Adipocyte (in vitro differentiated cells): Measurements from ENCODE around the gene SHC2.
"Not testable (repeated sequence)": the region's sequence is repeated elsewhere in the genome, so short reads cannot be mapped to it uniquely, and the experiment has no call there.

ENCODE experiments used
- DNase-seq: peaks from one replicate; pipeline ENCODE4 v3.0.0-alpha.2; 2015; ENCODE audit warnings: low read depth
- H3K27me3 ChIP-seq: replicated peaks from 2 replicates; pipeline ENCODE4 v1.7.0; 2013; ENCODE audit warnings: mild to moderate bottlenecking, low read length, moderate library complexity; ENCODE audit not compliant: control insufficient read depth, insufficient read depth
- H3K36me3 ChIP-seq: 2 replicates; pipeline ENCODE4 v1.7.0; 2013; ENCODE audit warnings: low read length, mild to moderate bottlenecking, moderate library complexity; ENCODE audit not compliant: control insufficient read depth, insufficient read depth, severe bottlenecking
- H3K4me1 ChIP-seq: 2 replicates; pipeline ENCODE4 v1.7.0; 2013; ENCODE audit warnings: mild to moderate bottlenecking, low read length, moderate library complexity; ENCODE audit not compliant: control insufficient read depth, insufficient read depth
- H3K4me3 ChIP-seq: 2 replicates; pipeline ENCODE4 v1.7.0; 2013; ENCODE audit warnings: mild to moderate bottlenecking, low read length, moderate library complexity
- H3K9ac ChIP-seq: 2 replicates; pipeline ENCODE4 v1.7.0; 2013; ENCODE audit warnings: mild to moderate bottlenecking, low read length, moderate library complexity
- H3K9me3 ChIP-seq: 2 replicates; pipeline ENCODE4 v1.7.0; 2013; ENCODE audit warnings: mild to moderate bottlenecking, low read length, moderate library complexity; ENCODE audit not compliant: control insufficient read depth

The SHC2 gene

DNA sequence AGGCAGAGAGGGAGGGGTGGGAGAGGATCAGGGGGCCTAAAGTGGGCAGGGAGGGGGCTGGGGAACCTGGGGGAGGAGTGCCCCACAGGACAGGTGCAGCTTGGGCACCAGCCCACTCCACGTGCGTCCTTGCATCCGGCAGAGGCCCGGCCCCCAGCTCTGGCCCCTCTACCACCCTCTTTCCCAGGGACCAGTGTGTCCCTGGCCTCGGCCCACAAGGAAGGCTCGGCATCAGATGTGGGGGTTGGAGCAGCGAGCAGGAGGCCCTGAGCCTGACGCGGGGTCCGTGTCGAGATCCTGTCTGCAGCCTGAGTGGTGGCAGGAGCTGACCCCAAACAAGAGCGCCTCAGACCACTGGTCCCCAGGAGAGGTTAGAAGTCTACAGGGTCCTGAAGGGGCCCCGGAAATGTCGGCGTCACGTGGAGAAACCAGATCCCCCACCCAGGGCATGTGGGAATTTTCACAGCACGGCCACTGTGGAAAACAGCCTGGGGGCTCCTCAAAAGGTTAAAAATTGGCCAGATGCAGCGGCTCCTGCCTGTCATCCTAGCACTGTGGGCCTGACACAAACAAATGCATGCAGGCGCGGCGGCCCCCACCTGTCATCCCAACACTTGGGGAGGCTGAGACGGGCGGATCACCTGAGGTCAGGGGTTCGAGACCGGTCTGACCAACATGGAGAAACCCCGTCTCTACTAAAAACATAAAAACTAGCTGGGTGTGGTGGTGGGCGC is 21.5 kb downstream of the SHC2 start:
- H3K4me3 ChIP-seq = no peak overlapping the region
- H3K9me3 ChIP-seq = no peaks in the 10 kb centered on the region
- no peak for DNase-seq
- peaks cover 10% of the 10 kb centered on the region for H3K27me3 ChIP-seq
- no peak overlapping the region for H3K9ac ChIP-seq
- H3K4me1 ChIP-seq = no peaks in the 10 kb centered on the region
- no peaks in the 10 kb centered on the region for H3K36me3 ChIP-seq

DNA sequence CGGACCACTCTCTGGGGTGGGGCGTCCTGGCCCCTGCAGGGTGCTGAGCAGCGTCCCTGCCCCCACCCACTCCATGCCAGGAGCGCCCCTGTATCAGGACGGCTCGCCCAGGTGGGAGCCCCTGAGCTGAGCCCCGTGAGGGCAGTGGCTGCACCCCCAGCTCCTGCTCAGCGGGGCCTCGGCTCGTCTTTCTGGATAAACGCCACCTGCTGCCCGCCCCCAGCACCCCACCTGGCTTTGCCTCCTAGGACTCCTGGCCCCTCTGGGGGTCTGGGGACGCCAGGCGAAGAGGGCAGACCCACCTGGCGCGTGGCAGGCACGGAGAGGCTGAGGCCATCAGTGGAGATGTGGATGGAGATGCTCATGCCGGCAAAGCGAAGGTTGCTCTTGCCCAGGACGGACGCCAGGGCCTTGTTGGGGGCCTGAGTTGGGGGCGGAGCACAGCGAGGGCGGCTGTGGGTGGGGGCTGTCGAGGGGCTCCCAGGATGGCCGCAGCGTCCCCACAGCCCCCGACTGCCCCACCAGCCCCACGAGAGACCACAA is 22.3 kb downstream of the SHC2 start:
- no peak for DNase-seq
- Histone ChIP-seq H3K9me3 (no peaks in the 10 kb centered on the region), H3K4me1 (no peaks in the 10 kb centered on the region), H3K36me3 (no peaks in the 10 kb centered on the region), H3K4me3 (no peak overlapping the region), H3K27me3 (peaks cover 10% of the 10 kb centered on the region), H3K9ac (no peak overlapping the region)

- no peak for DNase-seq
- Histone ChIP-seq H3K4me1 (no peaks in the 10 kb centered on the region), H3K36me3 (no peaks in the 10 kb centered on the region), H3K9ac (no peak overlapping the region), H3K27me3 (peaks cover 10% of the 10 kb centered on the region), H3K4me3 (no peak overlapping the region), H3K9me3 (no peaks in the 10 kb centered on the region)
Measured at GRCh38 chr19:437041-437440, 23.8 kb downstream of the SHC2 start.

DNA sequence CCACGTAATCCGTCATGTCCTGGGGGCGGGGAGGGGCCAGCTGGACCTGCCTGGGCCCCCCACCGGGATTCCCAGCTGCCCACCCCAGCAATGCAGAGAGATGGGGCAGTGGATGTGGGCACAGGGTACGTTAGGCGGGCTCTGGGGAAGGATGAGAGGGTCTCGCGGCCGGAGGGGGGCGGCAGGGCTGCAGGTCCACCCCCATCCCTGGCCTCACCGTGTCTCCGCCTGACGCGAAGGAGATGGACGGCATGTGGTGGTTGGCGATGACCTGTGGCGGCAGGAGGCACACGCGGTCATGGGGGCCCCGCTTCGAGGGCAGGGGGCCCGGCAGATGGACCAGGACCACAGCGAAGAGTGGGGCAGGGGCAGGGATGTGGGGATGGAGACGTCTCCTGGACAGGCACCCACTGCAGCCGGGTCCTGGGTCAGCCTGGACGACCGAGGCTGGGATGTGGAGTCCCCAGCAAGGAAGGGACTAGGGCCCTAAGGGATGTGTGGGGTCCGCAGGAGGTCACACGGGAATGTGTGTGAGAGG is 24.4 kb downstream of the SHC2 start:
- Histone ChIP-seq H3K27me3 (peaks cover 10% of the 10 kb centered on the region), H3K36me3 (no peaks in the 10 kb centered on the region), H3K9me3 (no peaks in the 10 kb centered on the region), H3K4me3 (no peak overlapping the region), H3K9ac (no peak overlapping the region), H3K4me1 (no peaks in the 10 kb centered on the region)
- DNase-seq = no peak

DNA sequence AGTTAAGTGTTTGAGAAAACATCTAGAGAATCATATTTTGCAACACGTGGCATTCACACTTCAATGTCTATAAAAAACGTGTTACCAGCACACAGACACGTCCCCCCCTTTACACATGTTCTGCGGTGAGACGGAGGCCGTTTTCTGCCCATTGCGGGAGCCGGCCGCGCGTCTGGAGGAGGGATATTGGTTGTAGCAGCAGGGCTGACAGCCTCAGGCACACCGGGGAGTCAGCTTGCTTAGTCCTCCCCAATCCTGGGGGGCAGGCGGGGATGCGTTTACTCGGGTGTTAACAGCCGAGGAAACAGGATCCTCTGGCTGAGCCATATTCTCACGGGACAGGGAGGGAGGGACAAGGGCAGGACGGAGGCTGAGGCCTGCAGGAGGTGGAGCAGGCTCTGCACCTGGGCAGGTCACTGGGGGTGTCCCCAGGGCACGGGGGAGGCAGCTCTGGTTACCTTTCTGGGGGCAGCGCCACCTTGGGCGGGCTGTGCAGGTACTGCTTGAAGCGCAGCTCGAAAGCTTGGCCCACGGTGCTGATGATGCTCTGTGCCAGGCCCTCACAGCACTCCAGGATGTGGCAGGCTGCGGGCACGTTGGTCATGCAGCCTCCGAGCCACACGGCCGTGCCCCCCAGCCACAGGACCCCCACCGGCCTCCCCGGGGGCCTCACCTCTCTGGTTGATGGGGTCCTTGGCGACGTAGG is 25.0 kb downstream of the SHC2 start:
- Histone ChIP-seq H3K36me3 (no peaks in the 10 kb centered on the region), H3K4me3 (no peak overlapping the region), H3K4me1 (no peaks in the 10 kb centered on the region), H3K9me3 (no peaks in the 10 kb centered on the region), H3K9ac (no peak overlapping the region), H3K27me3 (peaks cover 7% of the 10 kb centered on the region)
- no peak for DNase-seq

DNA sequence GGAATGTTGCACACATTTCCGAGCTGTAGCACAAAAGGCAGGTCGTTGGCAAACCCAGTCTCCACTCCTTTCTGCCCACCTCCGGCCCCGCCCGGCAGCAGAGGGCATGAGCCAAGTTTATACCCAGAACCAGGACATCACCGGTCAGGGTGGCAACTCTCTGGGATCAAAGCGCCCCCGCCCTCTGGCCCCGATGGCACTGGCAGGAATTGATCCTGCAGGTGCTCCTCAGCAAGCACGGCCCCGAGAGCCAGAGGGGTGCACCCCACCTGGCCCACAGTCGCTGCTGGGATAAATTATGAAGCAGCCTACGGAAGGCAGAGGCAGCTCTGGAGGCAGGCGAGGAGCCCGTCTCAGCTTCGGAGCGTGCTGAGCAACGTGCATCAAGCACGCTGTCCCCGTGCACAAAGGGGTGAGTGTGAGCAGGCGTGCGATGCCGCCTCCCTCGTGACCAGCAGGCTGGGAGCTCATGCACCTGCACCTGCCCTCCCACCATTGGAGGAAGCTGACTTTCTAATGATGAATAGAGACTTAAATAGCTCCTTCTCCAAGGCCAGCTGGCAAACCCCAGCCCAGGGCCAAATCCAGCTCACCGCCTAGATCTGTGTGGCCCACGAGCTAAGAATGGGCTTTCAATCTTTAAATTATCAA is 25.7 kb downstream of the SHC2 start:
- no peaks in the 10 kb centered on the region for H3K4me1 ChIP-seq

DNA sequence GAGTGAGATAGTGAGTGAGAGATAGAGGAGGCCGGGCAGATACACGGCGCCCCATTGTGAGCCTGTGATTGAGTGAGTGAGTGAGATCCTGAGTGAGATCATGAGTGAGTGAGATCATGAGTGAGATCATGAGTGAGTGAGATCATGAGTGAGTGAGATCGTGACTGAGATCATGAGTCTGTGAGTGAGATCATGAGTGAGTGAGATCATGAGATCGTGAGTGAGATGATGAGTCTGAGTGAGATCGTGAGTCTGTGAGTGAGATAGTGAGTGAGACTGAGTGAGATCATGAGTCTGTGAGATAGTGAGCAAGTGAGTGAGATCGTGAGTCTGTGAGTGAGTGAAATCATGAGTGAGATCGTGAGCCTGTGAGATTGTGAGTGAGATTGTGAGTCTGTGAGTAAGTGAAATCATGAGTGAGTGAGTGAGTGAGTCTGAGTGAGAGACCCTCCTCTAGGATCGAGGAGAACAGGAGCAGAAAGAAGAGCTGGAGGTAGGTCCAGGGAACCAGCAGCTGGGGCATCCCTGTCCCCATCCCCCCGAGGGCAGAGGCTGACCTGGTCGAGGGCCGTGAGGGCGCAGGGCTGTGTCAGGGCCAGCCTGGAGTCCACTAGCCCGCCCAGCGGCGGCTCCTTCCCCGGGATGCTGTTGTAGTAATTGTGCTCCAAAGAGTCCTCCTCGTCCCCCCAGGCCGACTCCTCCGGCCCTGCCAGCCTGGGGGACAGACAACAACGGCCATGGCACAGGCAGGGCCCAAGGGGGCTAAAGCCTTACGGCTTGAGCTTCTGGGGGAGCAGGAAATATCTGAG is 26.5 kb downstream of the SHC2 start:
- no peaks in the 10 kb centered on the region for H3K9me3 ChIP-seq
- peaks cover 6% of the 10 kb centered on the region for H3K27me3 ChIP-seq
- H3K4me3 ChIP-seq = no peak overlapping the region
- H3K4me1 ChIP-seq = no peaks in the 10 kb centered on the region
- no peak overlapping the region for H3K9ac ChIP-seq
- no peak for DNase-seq
- no peaks in the 10 kb centered on the region for H3K36me3 ChIP-seq

More for the DNA sequence above, 25.7 kb downstream of the SHC2 start:
- Histone ChIP-seq H3K9ac (no peak overlapping the region), H3K4me3 (no peak overlapping the region), H3K36me3 (no peaks in the 10 kb centered on the region), H3K9me3 (no peaks in the 10 kb centered on the region), H3K27me3 (peaks cover 6% of the 10 kb centered on the region)
- DNase-seq = no peak

DNA sequence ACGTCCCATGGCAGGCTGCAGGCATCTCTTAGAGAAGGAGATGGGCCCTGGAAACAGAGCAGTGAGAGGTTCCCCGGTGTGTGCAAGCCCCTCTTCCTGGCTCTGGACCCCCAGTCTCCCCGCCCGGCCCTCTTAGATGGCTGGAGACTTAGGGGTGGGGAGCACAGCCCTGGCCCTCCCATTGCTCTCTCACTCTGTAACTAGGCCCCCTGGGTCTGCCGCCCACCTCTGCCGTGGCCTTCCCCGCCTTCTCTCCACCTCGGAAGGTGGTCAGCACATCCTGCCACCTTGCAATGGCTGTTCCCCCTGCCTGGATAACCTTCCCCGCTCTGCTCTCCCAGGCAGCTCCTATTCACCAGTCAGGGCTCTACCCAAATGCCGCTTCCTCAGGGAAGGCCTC is 30.1 kb downstream of the SHC2 start:
- Histone ChIP-seq H3K9me3 (no peaks in the 10 kb centered on the region), H3K36me3 (no peaks in the 10 kb centered on the region), H3K4me3 (no peak overlapping the region), H3K27me3 (no peaks in the 10 kb centered on the region), H3K9ac (no peak overlapping the region), H3K4me1 (no peaks in the 10 kb centered on the region)
- DNase-seq = no peak

DNA sequence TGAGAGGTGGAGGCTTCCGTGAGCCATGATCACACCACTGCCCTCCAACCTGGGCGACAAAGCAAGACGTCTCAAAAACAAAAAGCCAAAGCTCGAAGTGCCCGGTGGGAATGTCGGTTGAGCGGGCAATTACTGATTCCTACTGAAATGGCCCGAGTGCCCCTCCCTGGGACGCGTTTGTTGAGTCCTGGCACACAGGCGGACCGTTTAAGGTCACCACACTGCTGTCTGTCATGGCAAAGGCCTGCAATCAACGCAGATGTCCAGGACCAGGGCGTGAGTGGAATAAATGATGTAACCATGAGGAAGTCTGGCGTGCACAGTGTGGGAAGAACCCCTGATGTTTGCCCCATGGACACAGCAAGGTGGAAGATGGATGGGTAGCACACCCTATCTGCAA is 32.7 kb downstream of the SHC2 start:
- H3K27me3 ChIP-seq = no peaks in the 10 kb centered on the region
- no peaks in the 10 kb centered on the region for H3K36me3 ChIP-seq
- H3K9me3 ChIP-seq = no peaks in the 10 kb centered on the region
- H3K4me3 ChIP-seq = no peak overlapping the region
- no peak for DNase-seq
- H3K4me1 ChIP-seq = no peaks in the 10 kb centered on the region
- no peak overlapping the region for H3K9ac ChIP-seq

- DNase-seq, H3K27me3 ChIP-seq, H3K9me3 ChIP-seq: not testable (repeated sequence)
Measured at GRCh38 chr19:427675-428074, 33.2 kb downstream of the SHC2 start.

More at GRCh38 chr19:427675-428074, 33.2 kb downstream of the SHC2 start:
- not testable (repeated sequence) for H3K4me1 ChIP-seq, H3K4me3 ChIP-seq, H3K9ac ChIP-seq, H3K36me3 ChIP-seq
